Keratinocyte (primary cell): Measurements from ENCODE around the gene BHLHE40.

Source experiments
- EZH2 ChIP-seq: IDR thresholded peaks from one replicate; pipeline ENCODE4 v1.6.1; 2012; ENCODE audit warnings: inconsistent platforms, mild to moderate bottlenecking, low read length, moderate library complexity
- TF ChIP-seq, protein P1 (sequence below), 3 experiments: IDR thresholded peaks in 1 of 3; conservative IDR thresholded peaks in 1 of 3; optimal IDR thresholded peaks in 1 of 3; 2 replicates in 2 of 3; 3 replicates in 1 of 3; pipeline versions ENCODE3 to v1.5.1; 2011; ENCODE audit warnings: low read length in 3 of 3, mild to moderate bottlenecking in 3 of 3, moderate library complexity in 2 of 3, control low read depth in 1 of 3, inconsistent platforms in 1 of 3; ENCODE audit not compliant: insufficient read depth in 2 of 3; ENCODE audit errors: extremely low read depth in 1 of 3

DNA sequence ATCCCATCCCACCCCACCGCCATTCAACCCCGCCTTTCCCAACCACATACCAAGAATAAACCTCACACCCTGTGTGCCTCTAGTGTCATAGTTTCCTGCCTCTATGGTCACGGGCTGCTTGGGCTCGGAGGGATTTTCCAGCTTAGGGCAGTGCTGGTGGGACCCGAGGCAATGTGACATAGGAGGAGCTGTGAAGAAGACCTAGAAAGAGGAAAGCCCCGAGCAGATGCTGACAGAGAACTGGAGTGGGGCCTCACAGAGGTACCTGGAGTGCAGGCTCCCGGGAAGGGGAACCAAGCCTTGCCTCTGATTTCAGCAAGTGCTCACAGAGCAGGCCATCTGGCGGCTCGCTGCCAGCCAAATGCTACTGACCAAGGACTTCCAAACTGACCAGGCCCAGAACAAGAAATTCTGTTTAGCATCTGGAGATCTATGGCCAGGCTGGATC lies 27.5 kb downstream of the BHLHE40 start:
- TF ChIP-seq, protein P1, sequence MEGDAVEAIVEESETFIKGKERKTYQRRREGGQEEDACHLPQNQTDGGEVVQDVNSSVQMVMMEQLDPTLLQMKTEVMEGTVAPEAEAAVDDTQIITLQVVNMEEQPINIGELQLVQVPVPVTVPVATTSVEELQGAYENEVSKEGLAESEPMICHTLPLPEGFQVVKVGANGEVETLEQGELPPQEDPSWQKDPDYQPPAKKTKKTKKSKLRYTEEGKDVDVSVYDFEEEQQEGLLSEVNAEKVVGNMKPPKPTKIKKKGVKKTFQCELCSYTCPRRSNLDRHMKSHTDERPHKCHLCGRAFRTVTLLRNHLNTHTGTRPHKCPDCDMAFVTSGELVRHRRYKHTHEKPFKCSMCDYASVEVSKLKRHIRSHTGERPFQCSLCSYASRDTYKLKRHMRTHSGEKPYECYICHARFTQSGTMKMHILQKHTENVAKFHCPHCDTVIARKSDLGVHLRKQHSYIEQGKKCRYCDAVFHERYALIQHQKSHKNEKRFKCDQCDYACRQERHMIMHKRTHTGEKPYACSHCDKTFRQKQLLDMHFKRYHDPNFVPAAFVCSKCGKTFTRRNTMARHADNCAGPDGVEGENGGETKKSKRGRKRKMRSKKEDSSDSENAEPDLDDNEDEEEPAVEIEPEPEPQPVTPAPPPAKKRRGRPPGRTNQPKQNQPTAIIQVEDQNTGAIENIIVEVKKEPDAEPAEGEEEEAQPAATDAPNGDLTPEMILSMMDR (optimal IDR thresholded peaks at IDR 0.05 in 1 of 3, IDR thresholded peaks at IDR 0.05 in 1 of 3, conservative IDR thresholded peaks at IDR 0.05 in 1 of 3; ENCODE audit: extremely low read depth in 1 of 3, insufficient read depth in 2 of 3, low read length in 3 of 3) = no peak
- no peak for TF ChIP-seq EZH2
